Measurements from ENCODE around the gene ACTR1A.
"Not testable (repeated sequence)": the region's sequence is repeated elsewhere in the genome, so short reads cannot be mapped to it uniquely, and the experiment has no call there.

Gene ACTR1A

DNA sequence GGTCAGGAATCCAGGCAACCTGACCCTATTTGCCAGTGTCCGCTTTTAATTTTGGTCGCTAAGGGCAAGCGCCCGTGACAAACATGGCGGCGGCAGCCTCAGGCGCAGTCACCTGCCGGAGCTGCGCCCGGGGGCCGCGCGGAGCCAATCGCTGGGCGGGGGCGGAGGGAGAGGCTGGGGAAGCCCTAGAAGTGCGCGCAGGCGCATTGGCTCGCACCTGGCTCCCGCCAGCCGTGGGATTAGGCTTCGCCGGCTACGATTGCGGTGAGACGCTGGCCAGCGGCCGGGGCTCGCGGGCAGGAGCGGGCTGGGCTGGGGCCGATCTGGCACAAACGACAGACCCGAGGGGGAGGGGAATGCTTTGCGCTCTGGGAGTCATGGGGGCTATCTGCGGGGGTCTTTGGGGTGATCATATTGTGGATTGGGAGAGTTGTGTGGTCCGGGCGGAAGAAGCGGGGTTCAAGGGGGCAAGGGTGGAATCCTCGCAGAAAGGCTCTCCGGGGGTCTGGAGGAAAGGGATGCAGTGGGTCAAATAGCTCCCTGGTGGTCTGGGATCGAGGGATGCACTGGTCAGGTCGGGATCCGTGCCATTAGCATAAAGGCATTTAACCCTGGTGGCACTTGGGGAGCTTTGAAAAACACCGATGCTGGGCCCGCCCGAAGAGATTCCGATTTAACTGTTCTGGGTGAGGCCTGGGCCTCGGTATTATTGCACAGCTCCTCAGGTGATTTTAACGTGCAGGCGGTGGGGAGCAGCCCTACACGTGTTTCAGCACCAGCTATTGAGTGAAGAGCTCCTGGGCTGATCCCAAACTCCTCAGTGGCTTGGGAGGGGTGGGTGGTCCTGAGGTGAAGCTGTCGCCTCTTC is 41.1 kb downstream of the ACTR1A start:
- TF ChIP-seq, protein P1, sequence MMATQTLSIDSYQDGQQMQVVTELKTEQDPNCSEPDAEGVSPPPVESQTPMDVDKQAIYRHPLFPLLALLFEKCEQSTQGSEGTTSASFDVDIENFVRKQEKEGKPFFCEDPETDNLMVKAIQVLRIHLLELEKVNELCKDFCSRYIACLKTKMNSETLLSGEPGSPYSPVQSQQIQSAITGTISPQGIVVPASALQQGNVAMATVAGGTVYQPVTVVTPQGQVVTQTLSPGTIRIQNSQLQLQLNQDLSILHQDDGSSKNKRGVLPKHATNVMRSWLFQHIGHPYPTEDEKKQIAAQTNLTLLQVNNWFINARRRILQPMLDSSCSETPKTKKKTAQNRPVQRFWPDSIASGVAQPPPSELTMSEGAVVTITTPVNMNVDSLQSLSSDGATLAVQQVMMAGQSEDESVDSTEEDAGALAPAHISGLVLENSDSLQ (IDR thresholded peaks at IDR 0.05) = no peak
- no peak for TF ChIP-seq SUZ12 (IDR thresholded peaks at IDR 0.05)
- TF ChIP-seq TARDBP (IDR thresholded peaks at IDR 0.05) = no peak
- no peak for TF ChIP-seq HDGF (IDR thresholded peaks at IDR 0.05; ENCODE audit: borderline replicate concordance)
- TF ChIP-seq L3MBTL2 (conservative IDR thresholded peaks at IDR 0.05) = peak; percentile 87
- no peak for TF ChIP-seq SP1 (IDR thresholded peaks at IDR 0.05)
- peak; percentile 11; the same call in 1 of the 2 replicates for TF ChIP-seq FOXM1 (IDR thresholded peaks at IDR 0.05; ENCODE audit: borderline replicate concordance)
- ChIA-PET POLR2A (interaction anchor here (0.6 to 4.9 kb wide), 13 partner anchors 10 to 62 kb away, joined by 3 to 101 read pairs (median 4); partner anchors contain the start of genes C10orf95, CUEDC2 and FBXL15), CTCF (interaction anchor here (1.0 to 2.8 kb wide), 3 partner anchors 9 to 230 kb away, joined by 3 to 24 read pairs (median 3); partner anchors contain the start of gene C10orf95)
- peak; percentile 100 for DNase-seq (ENCODE audit: extremely low spot score)

- DNase-seq (ENCODE audit: extremely low spot score) = no peak
- CTCF ChIA-PET = no interaction called here
- TF ChIP-seq HDGF (IDR thresholded peaks at IDR 0.05; ENCODE audit: borderline replicate concordance) (0 out of 2 replicates have a peak, but pooled peaks have one; percentile 43), TARDBP (IDR thresholded peaks at IDR 0.05) (no peak), LEF1 (IDR thresholded peaks at IDR 0.05; ENCODE audit: borderline replicate concordance) (no peak), ZNF384 (IDR thresholded peaks at IDR 0.05) (no peak), FOXM1 (IDR thresholded peaks at IDR 0.05; ENCODE audit: borderline replicate concordance) (no peak), BHLHE40 (IDR thresholded peaks at IDR 0.05; ENCODE audit: borderline replicate concordance) (no peak), ELF4 (IDR thresholded peaks at IDR 0.05) (no peak)
- TF ChIP-seq, protein P1 (IDR thresholded peaks at IDR 0.05) = no peak
- POLR2A ChIA-PET = interaction anchor here (0.9 to 4.9 kb wide), 5 partner anchors 10 to 40 kb away, joined by 4 to 101 read pairs (median 5); partner anchors contain the start of genes C10orf95, CUEDC2 and FBXL15
Measured at GRCh38 chr10:102460836-102461186, 41.7 kb downstream of the ACTR1A start.

DNA sequence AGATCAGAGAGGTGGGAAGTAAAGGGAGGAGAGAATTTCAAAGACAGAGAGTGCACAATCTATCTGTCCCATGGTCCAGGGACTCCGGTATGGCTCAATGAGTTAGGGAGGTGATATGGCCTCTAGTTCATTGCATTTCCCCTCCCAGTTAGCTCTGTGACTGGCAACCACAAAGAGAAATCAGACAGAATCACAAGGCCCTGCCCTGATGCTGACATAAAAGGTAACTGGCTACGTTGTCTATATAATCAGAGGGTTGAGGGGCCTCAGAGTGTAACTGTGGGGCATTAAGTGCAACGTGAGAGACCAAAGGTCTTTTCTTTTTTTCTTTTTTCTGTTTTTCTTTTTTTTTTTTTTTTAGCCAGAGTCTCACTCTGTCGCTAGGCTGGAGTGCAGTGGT is 43.9 kb downstream of the ACTR1A start:
- POLR2A ChIA-PET = interaction anchor here (1.3 kb wide), 1 partner anchor 27 kb away, joined by 3 read pairs; no protein-coding TSS in a partner anchor
- CTCF ChIA-PET = no interaction called here
- no peak for DNase-seq (ENCODE audit: extremely low spot score)
- TF ChIP-seq NFRKB (IDR thresholded peaks at IDR 0.05) (no peak), LEF1 (IDR thresholded peaks at IDR 0.05; ENCODE audit: borderline replicate concordance) (no peak), ARNT (IDR thresholded peaks at IDR 0.05) (no peak), SUZ12 (IDR thresholded peaks at IDR 0.05) (no peak)

GRCh38 chr10:102457591-102458150 is 44.8 kb downstream of the ACTR1A start:
- DNase-seq (ENCODE audit: extremely low spot score) = no peak
- TF ChIP-seq FOXK2 (IDR thresholded peaks at IDR 0.05) = no peak
- TF ChIP-seq FOXM1 (IDR thresholded peaks at IDR 0.05; ENCODE audit: borderline replicate concordance) = no peak
- no peak for TF ChIP-seq ZNF384 (IDR thresholded peaks at IDR 0.05)
- TF ChIP-seq BHLHE40 (IDR thresholded peaks at IDR 0.05; ENCODE audit: borderline replicate concordance) = no peak
- no peak for TF ChIP-seq HDGF (IDR thresholded peaks at IDR 0.05; ENCODE audit: borderline replicate concordance)
- no peak for TF ChIP-seq NFRKB (IDR thresholded peaks at IDR 0.05)
- ChIA-PET POLR2A (interaction anchor here (1.3 kb wide), 1 partner anchor 26 kb away, joined by 3 read pairs; no protein-coding TSS in a partner anchor), CTCF (no interaction called here)

- POLR2A ChIA-PET = interaction anchor here (0.9 kb wide), 1 partner anchor 35 kb away, joined by 3 read pairs; the partner anchor contains the start of gene FBXL15
- CTCF ChIA-PET = no interaction called here
- no peak for DNase-seq (ENCODE audit: extremely low spot score)
- TF ChIP-seq BHLHE40 (IDR thresholded peaks at IDR 0.05; ENCODE audit: borderline replicate concordance) (no peak), SUZ12 (IDR thresholded peaks at IDR 0.05) (no peak), ZNF384 (IDR thresholded peaks at IDR 0.05) (no peak), LEF1 (IDR thresholded peaks at IDR 0.05; ENCODE audit: borderline replicate concordance) (no peak), SP1 (IDR thresholded peaks at IDR 0.05) (no peak), L3MBTL2 (conservative IDR thresholded peaks at IDR 0.05) (no peak), FOXA1 (IDR thresholded peaks at IDR 0.05) (no peak)
Measured at GRCh38 chr10:102455893-102456471, 46.5 kb downstream of the ACTR1A start.

DNA sequence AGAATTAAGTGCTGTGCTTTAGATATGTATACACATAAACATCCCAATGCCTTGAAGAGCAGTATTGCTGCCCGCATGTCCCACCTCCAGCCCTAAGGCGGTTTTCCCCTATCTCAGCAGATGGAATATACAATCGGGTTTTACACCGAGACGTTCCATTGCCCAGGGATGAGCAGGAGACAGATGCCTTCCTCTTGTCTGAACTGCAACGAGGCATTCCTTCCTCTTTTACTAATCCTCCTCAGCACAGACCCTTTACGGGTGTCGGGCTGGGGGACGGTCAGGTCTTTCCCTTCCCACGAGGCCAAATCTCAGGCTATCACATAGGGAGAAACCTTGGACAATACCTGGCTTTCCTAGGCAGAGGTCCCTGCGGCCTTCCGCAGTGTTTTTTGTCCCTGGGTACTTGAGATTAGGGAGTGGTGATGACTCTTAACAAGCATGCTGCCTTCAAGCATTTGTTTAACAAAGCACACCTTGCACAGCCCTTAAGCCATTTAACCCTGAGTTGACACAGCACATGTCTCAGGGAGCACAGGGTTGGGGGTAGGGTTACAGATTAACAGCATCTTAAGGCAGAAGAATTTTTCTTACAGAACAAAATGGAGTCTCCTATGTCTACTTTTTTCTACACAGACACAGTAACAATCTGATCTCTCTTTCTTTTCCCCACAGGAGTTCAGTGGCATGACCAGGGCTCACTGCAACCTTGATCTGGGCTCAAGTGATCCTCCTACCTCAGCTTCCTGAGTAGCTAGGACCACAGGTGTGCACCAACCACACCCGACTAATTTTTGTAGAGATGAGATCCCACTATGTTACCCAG is 47.6 kb downstream of the ACTR1A start:
- POLR2A ChIA-PET = interaction anchor here (0.9 kb wide), 1 partner anchor 34 kb away, joined by 3 read pairs; the partner anchor contains the start of gene FBXL15
- DNase-seq (ENCODE audit: extremely low spot score); CTCF ChIA-PET: not testable (repeated sequence)

Measured in HEK293T (cell line).